ENCODE results near the gene ZFYVE28.
A peak's percentile ranks its signal among the peaks of the same experiment; 100 is the strongest.

ZFYVE28 gene

GRCh38 chr4:2262145-2262943 is 156.1 kb downstream of the ZFYVE28 start:
- peak overlapping the region; percentile 94 to 98 for H3K27ac ChIP-seq
- TF ChIP-seq CTCF (IDR thresholded peaks at IDR 0.05): no peak
- peak; percentile 100 for DNase-seq (ENCODE audit: low spot score)
- H3K4me3 ChIP-seq: peak overlapping the region; percentile 92

- DNase-seq (ENCODE audit: low spot score): no peak
- no peak for TF ChIP-seq CTCF (IDR thresholded peaks at IDR 0.05)
- Histone ChIP-seq H3K4me3 (peak within 1 kb of the TSS; percentile 92), H3K27ac (peak within 1 kb of the TSS; percentile 94 to 98)
Observed at GRCh38 chr4:2261853-2262144, 156.6 kb downstream of the ZFYVE28 start, which contains the start of gene MXD4. TSS of gene MXD4 (minus strand) at chr4:2262109. CDS start at chr4:2261980, 129 bp downstream.

GRCh38 chr4:2261110-2261852 is 157.2 kb downstream of the ZFYVE28 start:
- Histone ChIP-seq H3K27ac (peak overlapping the region; percentile 89 to 98), H3K4me3 (peak overlapping the region; percentile 92)
- DNase-seq (ENCODE audit: low spot score): peak; percentile 77
- no peak for TF ChIP-seq CTCF (IDR thresholded peaks at IDR 0.05)

- no peak for TF ChIP-seq CTCF (IDR thresholded peaks at IDR 0.05)
- H3K4me3 ChIP-seq: peak overlapping the region; percentile 92
- H3K27ac ChIP-seq: peak overlapping the region; percentile 86 to 98
- peak; percentile 75 for DNase-seq (ENCODE audit: low spot score)
Observed at GRCh38 chr4:2260344-2261109, 157.9 kb downstream of the ZFYVE28 start.

GRCh38 chr4:2259541-2260343 is 158.7 kb downstream of the ZFYVE28 start:
- DNase-seq (ENCODE audit: low spot score): no peak
- TF ChIP-seq CTCF (IDR thresholded peaks at IDR 0.05): no peak
- peak overlapping the region; percentile 86 to 98 for H3K27ac ChIP-seq
- H3K4me3 ChIP-seq: peak overlapping the region; percentile 92

GRCh38 chr4:2259036-2259540 is 159.4 kb downstream of the ZFYVE28 start:
- Histone ChIP-seq H3K27ac (peak overlapping the region; percentile 86 to 98), H3K4me3 (peak overlapping the region; percentile 92)
- peak; percentile 74 for DNase-seq (ENCODE audit: low spot score)

More at GRCh38 chr4:2259036-2259540, 159.4 kb downstream of the ZFYVE28 start:
- TF ChIP-seq CTCF (IDR thresholded peaks at IDR 0.05): no peak

Measured in coronary artery (tissue), 2 donors.